CD4-positive, alpha-beta T cell (primary cell): ENCODE measurements around the gene PGAP2. TPM values are rescaled to one million over a fixed set of nuclear protein-coding genes. Genes with fewer than 3 reads are reported as not detected.

ENCODE experiments used
- ATAC-seq: fragments of 200-7000 bp; cut with Tn5 transposase; one replicate; pipeline ENCODE4 v1.10.0; 2022; ENCODE audit warnings: mild to moderate bottlenecking; ENCODE audit not compliant: poor library complexity
- CTCF ChIA-PET: fragments of 350-600 bp; sonication (Branson Sonifier 250); formaldehyde crosslinking; loops from one replicate; lab custom pipeline; 2021; ENCODE audit warnings: antibody characterized with exemption, inconsistent platforms; lab: Charles Lee
- POLR2A ChIA-PET: fragments of 350-600 bp; sonication (Branson Sonifier 250); formaldehyde crosslinking; loops from one replicate; lab custom pipeline; 2021; ENCODE audit warnings: antibody characterized with exemption, inconsistent platforms; lab: Charles Lee
- DNase-seq, 14 experiments: peaks; one replicate each; pipeline ENCODE4 v3.0.0-alpha.2; 2013 to 2020; ENCODE audit warnings: mixed read lengths in 2 of 14
- H3K27ac ChIP-seq, 2 donors: one replicate each; pipeline versions ENCODE4 v1.5.1 to v1.7.0; 2013; ENCODE audit warnings: low read length in 2 of 2, low read depth in 1 of 2, mild to moderate bottlenecking in 1 of 2
- H3K27me3 ChIP-seq, 2 experiments: 1 replicate in 1 of 2; 2 replicates in 1 of 2; pipeline versions ENCODE4 v1.6.1 to v1.7.0; 2013; ENCODE audit warnings: low read length in 2 of 2, control low read depth in 1 of 2, mild to moderate bottlenecking in 1 of 2, moderate library complexity in 1 of 2; ENCODE audit not compliant: insufficient read depth in 2 of 2, control insufficient read depth in 1 of 2
- H3K36me3 ChIP-seq: one replicate; pipeline ENCODE4 v1.6.1; 2013; ENCODE audit warnings: low read length, control low read depth; ENCODE audit not compliant: insufficient read depth
- H3K4me1 ChIP-seq: one replicate; pipeline ENCODE4 v1.6.1; 2013; ENCODE audit warnings: low read length, control low read depth; ENCODE audit not compliant: insufficient read depth
- H3K4me3 ChIP-seq: one replicate; pipeline ENCODE4 v1.5.1; 2013; ENCODE audit warnings: mild to moderate bottlenecking, low read length, moderate library complexity
- H3K9me3 ChIP-seq, 2 experiments: 1 replicate in 1 of 2; 2 replicates in 1 of 2; pipeline versions ENCODE4 v1.6.1 to v1.7.0; 2013; ENCODE audit warnings: low read length in 2 of 2, mild to moderate bottlenecking in 2 of 2, control low read depth in 1 of 2, moderate library complexity in 1 of 2; ENCODE audit not compliant: control insufficient read depth in 1 of 2, insufficient read depth in 1 of 2
- H3K27ac Mint-ChIP-seq: one replicate; pipeline ENCODE4 v1.8.0; 2020; ENCODE audit warnings: mixed read lengths
- H3K27me3 Mint-ChIP-seq: one replicate; pipeline ENCODE4 v1.8.0; 2021; ENCODE audit warnings: mixed read lengths
- H3K36me3 Mint-ChIP-seq: one replicate; pipeline ENCODE4 v1.8.0; 2021; ENCODE audit warnings: low read depth, mixed read lengths
- H3K4me1 Mint-ChIP-seq: one replicate; pipeline ENCODE4 v1.8.0; 2021; ENCODE audit warnings: low read depth, mixed read lengths
- H3K4me3 Mint-ChIP-seq: one replicate; pipeline ENCODE4 v1.8.0; 2020; ENCODE audit warnings: mild to moderate bottlenecking, mixed read lengths
- H3K9me3 Mint-ChIP-seq: one replicate; pipeline ENCODE4 v1.8.0; 2020; ENCODE audit warnings: mixed read lengths
- intact Hi-C, 2 experiments: fragments of 100-400 bp; cut with DNase I in 1 of 2; cut with micrococcal nuclease in 1 of 2; formaldehyde crosslinking; loops; one replicate each; pipeline versions ENCODE4 v1.15.1 to v1.9.0; 2023 to 2025; cut with DNase I, micrococcal nuclease
- total RNA-seq, 174 experiments: library from RNA in 2 of 174; stranded (reverse) in 2 of 174; gene quantifications; one replicate each; pipeline ENCODE4 v1.2.3 and lab custom pipeline; 2021 to 2026
- TF ChIP-seq, protein P1 (sequence below): fragments of 200-600 bp; IDR thresholded peaks from one replicate; pipeline ENCODE4 v1.8.0; 2022; ENCODE audit warnings: antibody characterized with exemption, mild to moderate bottlenecking

PGAP2 gene
- total RNA-seq, 2 experiments from 2014 or later, result 20.9 to 23.6 TPM

GRCh38 chr11:3838504-3838903 is 30.1 kb downstream of the PGAP2 start:
- Mint-ChIP-seq H3K9me3 (no peaks in the 10 kb centered on the region), H3K27ac (peak overlapping the region; percentile 95), H3K4me1 (peaks cover 68% of the 10 kb centered on the region), H3K4me3 (peak overlapping the region; percentile 94), H3K27me3 (no peaks in the 10 kb centered on the region), H3K36me3 (peaks cover 49% of the 10 kb centered on the region)
- no peak for DNase-seq
- Histone ChIP-seq H3K4me1 (peaks cover 69% of the 10 kb centered on the region), H3K36me3 (peaks cover 19% of the 10 kb centered on the region), H3K4me3 (peak overlapping the region; percentile 95), H3K27ac (peak overlapping the region; percentile 90 to 97), H3K9me3 (no peaks in the 10 kb centered on the region), H3K27me3 (no peaks in the 10 kb centered on the region)
- TF ChIP-seq, protein P1, sequence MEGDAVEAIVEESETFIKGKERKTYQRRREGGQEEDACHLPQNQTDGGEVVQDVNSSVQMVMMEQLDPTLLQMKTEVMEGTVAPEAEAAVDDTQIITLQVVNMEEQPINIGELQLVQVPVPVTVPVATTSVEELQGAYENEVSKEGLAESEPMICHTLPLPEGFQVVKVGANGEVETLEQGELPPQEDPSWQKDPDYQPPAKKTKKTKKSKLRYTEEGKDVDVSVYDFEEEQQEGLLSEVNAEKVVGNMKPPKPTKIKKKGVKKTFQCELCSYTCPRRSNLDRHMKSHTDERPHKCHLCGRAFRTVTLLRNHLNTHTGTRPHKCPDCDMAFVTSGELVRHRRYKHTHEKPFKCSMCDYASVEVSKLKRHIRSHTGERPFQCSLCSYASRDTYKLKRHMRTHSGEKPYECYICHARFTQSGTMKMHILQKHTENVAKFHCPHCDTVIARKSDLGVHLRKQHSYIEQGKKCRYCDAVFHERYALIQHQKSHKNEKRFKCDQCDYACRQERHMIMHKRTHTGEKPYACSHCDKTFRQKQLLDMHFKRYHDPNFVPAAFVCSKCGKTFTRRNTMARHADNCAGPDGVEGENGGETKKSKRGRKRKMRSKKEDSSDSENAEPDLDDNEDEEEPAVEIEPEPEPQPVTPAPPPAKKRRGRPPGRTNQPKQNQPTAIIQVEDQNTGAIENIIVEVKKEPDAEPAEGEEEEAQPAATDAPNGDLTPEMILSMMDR, result no peak
- no peak for ATAC-seq
- CTCF ChIA-PET, result interaction anchor here (1.2 to 10.7 kb wide), 3 partner anchors 13 to 146 kb away, joined by 3 to 216 read pairs (median 6); partner anchors contain the start of gene STIM1
- intact Hi-C loops, result loop anchor here (2.0 to 5.0 kb wide), 2 partner anchors 14 to 41 kb away; partner anchors contain the start of gene NUP98 (in 1 of the 2)
- POLR2A ChIA-PET, result interaction anchor here (0.7 to 15.1 kb wide), 11 partner anchors 8 to 146 kb away, joined by 3 to 577 read pairs (median 7); partner anchors contain the start of genes NUP98, PGAP2 and STIM1

GRCh38 chr11:3840004-3840869 is 31.9 kb downstream of the PGAP2 start:
- Histone ChIP-seq H3K9me3 (no peaks in the 10 kb centered on the region), H3K27ac (peak overlapping the region; percentile 90 to 97), H3K36me3 (peaks cover 8% of the 10 kb centered on the region), H3K4me1 (peaks cover 52% of the 10 kb centered on the region), H3K4me3 (peak overlapping the region; percentile 95), H3K27me3 (no peaks in the 10 kb centered on the region)
- Mint-ChIP-seq H3K4me1 (peaks cover 60% of the 10 kb centered on the region), H3K4me3 (peak overlapping the region; percentile 94), H3K27ac (peak overlapping the region; percentile 95), H3K9me3 (no peaks in the 10 kb centered on the region), H3K27me3 (no peaks in the 10 kb centered on the region), H3K36me3 (peaks cover 32% of the 10 kb centered on the region)
- POLR2A ChIA-PET, result interaction anchor here (0.5 to 15.1 kb wide), 29 partner anchors 8 to 257 kb away, joined by 3 to 577 read pairs (median 8); partner anchors contain the start of genes NUP98, PGAP2, RRM1 and STIM1
- no peak for ATAC-seq
- intact Hi-C loops, result loop anchor here in 1 of 2 experiments (2.0 kb wide), 1 partner anchor 43 kb away; the partner anchor contains the start of gene NUP98
- peak in 10 of 14 experiments; percentile 18 to 65 (median 44) for DNase-seq
- CTCF ChIA-PET, result interaction anchor here (1.0 to 10.7 kb wide), 6 partner anchors 13 to 65 kb away, joined by 3 to 216 read pairs (median 7); partner anchors contain the start of genes PGAP2 and STIM1
- TF ChIP-seq, protein P1, result no peak

DNA sequence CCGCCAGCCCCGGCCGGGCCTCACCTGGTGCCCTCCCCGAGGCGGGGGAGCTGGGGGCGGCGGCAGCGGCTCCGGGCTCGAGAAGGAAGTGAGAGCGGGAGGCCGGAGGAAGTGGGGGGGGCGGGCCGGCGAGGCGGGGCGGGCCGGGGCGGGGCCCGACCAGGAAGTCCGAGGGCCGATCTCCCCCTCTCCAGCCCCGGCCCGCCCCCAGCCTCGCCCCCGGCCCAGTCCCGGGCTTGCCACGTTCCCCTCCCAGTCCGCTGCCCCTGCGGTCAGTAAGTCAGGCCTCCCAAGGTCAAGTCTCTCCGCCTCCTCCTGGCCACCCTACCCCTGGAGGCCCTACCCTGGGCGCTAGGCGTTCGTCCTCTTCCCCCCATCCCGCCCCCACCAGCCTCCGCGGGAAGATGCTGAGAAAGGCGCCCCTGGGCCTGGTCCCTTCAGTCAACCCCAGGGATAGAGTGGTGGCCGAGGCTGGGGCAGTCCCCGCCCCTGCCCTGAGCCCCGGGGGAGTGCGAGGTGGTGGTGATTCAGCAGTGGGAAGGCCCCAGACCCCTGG is 32.6 kb downstream of the PGAP2 start, which contains the start of gene RHOG:
RHOG (minus strand) TSS at position 90 of the 556 bp plus-strand sequence. CDS start 12,821 bp downstream, outside the sequence.
- Mint-ChIP-seq H3K4me1 (peaks cover 60% of the 10 kb centered on the region), H3K36me3 (peaks cover 27% of the 10 kb centered on the region), H3K9me3 (no peaks in the 10 kb centered on the region), H3K4me3 (peak within 1 kb of the TSS; percentile 97), H3K27me3 (no peaks in the 10 kb centered on the region), H3K27ac (peak within 1 kb of the TSS; percentile 95)
- intact Hi-C loops, result loop anchor here (1.0 to 2.0 kb wide), 3 partner anchors 13 to 44 kb away; partner anchors contain the start of genes NUP98 (in 1 of the 2) and STIM1 (in 1 of the 2)
- Histone ChIP-seq H3K4me3 (peak within 1 kb of the TSS; percentile 95), H3K27ac (peak within 1 kb of the TSS; percentile 95 to 97), H3K9me3 (no peaks in the 10 kb centered on the region), H3K27me3 (no peaks in the 10 kb centered on the region), H3K36me3 (peaks cover 2% of the 10 kb centered on the region), H3K4me1 (peaks cover 48% of the 10 kb centered on the region)
- ATAC-seq, result no peak
- ChIA-PET POLR2A (interaction anchor here (0.8 to 15.1 kb wide), 40 partner anchors 9 to 257 kb away, joined by 3 to 577 read pairs (median 6); partner anchors contain the start of genes NUP98, PGAP2, RRM1 and STIM1), CTCF (interaction anchor here (0.9 to 10.7 kb wide), 18 partner anchors 10 to 232 kb away, joined by 3 to 216 read pairs (median 5); partner anchors contain the start of genes NUP98, PGAP2 and STIM1)
- TF ChIP-seq, protein P1, result no peak
- peak in 8 of 14 experiments; percentile 57 to 82 (median 65) for DNase-seq
